ENCODE results near the gene AP3S1.

DNA sequence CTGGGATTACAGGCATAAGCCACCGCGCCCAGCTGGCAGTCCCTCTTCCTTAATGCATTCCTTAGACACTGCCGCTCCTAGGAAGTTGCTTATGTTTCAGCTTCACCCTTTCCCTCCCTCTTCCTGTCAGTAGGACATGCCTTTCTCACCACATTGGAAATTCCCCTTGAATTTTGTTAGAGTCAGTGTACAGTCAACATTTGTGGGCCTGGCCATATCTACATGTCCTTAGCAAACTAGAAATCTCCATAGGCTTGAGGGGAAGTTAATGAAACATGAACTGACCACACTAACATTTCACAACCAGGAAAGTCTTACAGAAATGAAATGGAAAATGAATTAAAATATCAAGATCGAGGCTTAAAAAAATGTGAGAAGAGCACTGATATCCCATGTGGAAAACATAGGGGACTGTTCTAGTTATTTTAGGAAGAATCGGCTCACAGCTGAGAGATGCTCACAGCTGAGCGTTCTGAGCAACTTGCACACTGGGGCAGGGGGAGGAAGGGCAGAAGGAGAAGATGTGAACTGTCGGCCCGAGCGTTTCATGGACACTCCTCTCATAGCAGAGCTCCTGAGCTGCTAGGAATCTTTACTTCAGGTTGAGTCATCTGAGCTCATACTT lies 99.4 kb downstream of the AP3S1 start:
- TF ChIP-seq YY1 (IDR thresholded peaks at IDR 0.05; ENCODE audit: insufficient read depth, insufficient read length) = no peak
- TF ChIP-seq ZNF274 (IDR thresholded peaks at IDR 0.05; ENCODE audit: low read depth, low read length) = no peak
- TF ChIP-seq SUZ12 (IDR thresholded peaks at IDR 0.05; ENCODE audit: extremely low read depth, insufficient read depth, insufficient read length) = no peak
